CD4-positive, alpha-beta T cell treated with Interleukin-15 for 1 hour (primary cell): ENCODE measurements around the gene TUBG2.
"Not testable (repeated sequence)": the region's sequence is repeated elsewhere in the genome, so short reads cannot be mapped to it uniquely, and the experiment has no call there.

Experiments
- DNase-seq: peaks from one replicate; pipeline ENCODE4 v3.0.0-alpha.2; 2020

Gene TUBG2

GRCh38 chr17:42659079-42659931 is at the start of gene TUBG2:
Gene TUBG2, plus strand, starts transcription at chr17:42659284. Its CDS starts 220 bp downstream, at chr17:42659504.
- DNase-seq: peak; percentile 71

DNA sequence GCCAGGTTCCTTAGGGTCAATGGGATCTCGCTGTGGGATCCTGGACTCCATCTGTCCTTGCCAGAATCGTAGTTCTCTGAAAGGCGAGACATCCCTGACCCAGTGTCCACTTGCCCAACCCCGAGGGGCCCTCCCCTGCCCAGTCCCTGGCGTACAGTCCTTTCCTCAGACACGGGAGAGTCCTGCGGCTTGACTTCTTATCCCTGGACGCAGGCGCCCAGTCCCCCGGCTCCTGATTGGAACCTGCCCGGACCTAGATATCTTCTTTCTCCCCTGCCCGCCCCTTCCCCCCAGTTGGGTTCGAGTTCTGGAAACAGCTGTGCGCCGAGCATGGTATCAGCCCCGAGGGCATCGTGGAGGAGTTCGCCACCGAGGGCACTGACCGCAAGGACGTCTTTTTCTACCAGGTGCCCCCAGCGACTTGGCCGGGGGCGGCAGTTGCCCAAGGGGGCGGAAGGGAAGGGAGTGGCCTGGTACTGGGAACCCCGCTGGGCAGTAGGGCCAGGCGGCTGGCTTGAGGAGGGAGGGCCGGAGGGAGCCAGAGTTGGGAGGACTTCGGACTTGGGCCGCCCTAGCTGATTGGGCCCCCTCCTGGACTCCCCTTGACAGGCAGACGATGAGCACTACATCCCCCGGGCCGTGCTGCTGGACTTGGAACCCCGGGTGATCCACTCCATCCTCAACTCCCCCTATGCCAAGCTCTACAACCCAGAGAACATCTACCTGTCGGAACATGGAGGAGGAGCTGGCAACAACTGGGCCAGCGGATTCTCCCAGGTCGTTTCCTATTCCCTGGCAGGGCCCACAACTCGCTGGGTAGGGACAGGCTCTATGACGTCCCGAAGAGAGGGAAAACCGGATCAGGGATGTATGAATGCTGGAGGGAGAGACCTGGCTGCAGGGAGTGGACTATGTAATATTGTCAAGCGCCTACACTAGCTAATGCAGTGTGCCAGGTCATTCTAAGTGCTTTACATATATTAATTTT is 49.0 kb upstream of the TUBG2 start:
- DNase-seq: not testable (repeated sequence)

- no peak for DNase-seq
These were observed 47.1 kb upstream of the TUBG2 start for GRCh38 chr17:42612013-42612412.

GRCh38 chr17:42613699-42614295 is 45.3 kb upstream of the TUBG2 start:
- no peak for DNase-seq

DNA sequence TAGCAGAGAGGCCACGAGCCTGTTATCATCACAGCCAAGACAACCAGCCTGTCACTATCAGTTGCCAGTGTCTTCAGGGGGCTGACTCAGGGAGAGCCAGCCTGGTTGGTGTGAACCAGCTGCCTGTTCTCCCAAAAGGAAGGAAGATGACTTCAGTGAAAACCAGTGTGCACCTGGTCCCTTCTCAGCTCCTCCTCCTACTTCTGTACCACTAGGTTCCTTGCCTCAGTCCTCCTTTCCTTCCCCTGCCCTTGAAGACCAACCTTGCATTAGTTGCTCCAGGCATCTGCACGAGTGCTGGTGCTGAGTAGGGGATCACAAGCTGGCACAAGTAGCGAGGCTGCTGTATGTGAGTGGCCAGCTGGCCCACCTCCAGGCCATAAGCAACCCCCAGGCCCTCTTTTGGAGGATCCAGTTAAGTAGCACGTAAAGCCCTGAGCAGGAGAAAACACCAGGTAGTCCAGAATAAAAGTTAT is 41.1 kb upstream of the TUBG2 start:
- no peak for DNase-seq

GRCh38 chr17:42618442-42619150 is 40.5 kb upstream of the TUBG2 start:
- DNase-seq: peak; percentile 18

GRCh38 chr17:42621987-42622386 is 37.1 kb upstream of the TUBG2 start:
- DNase-seq: not testable (repeated sequence)

DNA sequence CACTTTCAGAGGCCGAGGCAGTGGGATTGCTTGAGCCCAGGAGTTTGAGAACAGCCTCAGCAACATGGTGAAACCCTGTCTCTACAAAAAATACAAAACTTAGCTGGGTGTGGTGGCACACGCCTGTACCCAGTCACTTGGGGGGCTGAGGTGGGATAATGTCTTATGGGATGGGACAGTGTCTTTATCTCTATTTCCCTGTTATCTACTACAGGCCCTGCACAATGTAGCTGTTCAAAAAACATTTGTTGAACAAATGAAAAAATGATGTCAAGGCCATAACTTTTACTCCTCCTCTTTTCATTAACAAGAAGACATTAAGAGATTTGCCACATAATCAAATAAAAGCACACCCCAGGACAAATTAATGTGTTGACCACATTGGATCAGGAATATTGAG is 35.8 kb upstream of the TUBG2 start:
- DNase-seq: no peak

DNA sequence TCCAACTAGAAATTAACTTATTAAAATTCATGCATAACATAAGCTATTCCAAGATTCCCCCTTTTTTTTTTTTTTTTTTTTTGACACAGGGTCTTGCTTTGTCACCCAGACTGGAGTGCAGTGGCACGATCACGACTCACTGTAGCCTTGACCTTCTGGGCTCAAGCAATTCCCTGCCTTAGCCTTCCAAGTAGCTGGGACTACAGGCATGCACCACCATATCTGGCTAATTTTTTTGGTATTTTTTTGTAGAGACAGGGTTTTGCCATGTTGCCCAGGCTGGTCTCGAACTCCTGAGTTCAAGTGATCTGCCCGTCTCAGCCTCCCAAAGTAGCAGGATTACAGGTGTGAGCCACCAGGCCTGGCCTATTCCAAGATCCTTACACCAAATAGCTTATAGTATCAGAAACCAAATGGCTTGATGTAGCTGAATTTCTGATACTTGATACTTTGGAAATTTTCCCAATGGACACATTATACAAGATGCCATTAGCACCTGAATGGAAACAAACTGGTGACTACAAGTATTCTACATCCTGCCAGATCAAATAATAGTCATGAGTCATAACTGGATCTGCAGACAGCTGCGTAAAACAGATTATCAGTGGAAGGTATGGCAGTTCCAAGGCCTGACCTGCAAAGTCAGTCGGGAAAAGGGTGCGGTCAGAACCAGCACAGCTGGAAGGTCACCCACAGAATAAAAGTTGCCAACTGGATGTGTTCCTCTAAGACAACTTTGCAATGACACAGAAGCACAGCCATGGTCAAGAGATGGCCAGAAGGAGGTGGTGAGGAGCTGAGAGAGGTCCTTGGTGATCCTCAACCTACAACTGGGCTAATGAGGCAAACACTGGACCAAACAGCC is 35.1 kb upstream of the TUBG2 start:
- DNase-seq: no peak

DNA sequence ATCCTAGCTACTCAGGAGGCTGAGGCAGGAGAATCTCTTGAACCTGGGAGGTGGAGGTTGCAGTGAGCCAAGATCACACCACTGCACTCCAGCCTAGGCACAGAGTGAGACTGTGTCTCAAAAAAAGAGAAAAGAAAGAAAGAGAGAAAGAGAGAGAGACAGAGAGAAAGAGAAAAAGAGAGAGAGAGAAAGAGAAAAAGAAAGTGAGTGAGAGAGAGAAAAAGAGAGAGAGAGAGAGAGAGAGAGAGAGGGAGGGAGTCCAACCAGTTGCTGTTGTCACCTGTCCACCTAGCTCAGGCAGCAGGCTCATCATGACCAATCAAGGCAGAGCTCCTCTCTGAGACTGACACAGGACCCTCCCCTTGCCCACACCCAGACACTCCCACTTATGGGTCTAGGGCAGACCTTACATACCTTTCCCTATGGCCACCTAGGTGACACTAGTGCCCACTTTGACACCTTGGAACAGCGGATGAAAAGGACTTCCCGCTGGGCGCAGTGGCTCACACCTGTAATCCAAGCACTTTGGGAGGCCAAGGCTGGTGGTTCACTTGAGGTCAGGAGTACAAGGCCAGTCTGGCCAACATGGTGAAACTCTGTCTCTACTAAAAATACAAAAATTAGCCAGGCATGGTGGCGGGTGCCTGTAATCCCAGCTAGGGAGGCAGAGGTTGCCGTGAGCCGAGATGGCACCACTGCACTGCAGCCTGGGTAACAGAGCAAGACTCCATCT is 31.9 kb upstream of the TUBG2 start:
- DNase-seq: not testable (repeated sequence)

DNA sequence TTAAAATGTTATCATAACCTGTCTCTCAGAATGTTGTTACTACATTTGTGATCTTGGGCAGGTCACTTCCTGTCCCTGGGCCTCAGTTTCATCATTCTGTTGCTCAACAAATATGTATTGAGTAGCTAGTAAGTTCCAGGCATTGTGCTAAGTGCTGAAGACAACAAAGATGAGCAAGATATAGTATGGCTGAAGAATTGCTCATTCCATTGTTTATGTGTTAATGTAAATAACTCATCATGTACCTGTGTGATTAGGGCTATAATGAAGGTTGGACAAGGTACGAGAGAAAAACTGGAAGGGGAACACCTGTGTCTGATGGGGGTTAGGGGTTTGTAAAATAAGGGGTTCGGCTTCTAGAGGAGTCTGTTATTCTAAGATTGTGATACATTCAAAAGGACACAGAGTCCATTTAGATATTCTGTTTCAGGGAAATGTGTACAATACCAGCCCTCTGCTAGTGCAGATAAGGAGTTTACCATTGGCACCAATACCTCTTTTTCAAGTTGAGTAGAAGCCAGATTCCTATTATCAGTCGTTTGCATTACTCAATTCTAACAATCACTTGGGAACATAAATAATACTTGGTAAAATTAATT is 29.6 kb upstream of the TUBG2 start:
- DNase-seq: no peak

- no peak for DNase-seq
These were observed 26.1 kb upstream of the TUBG2 start for GRCh38 chr17:42632949-42633444.

DNA sequence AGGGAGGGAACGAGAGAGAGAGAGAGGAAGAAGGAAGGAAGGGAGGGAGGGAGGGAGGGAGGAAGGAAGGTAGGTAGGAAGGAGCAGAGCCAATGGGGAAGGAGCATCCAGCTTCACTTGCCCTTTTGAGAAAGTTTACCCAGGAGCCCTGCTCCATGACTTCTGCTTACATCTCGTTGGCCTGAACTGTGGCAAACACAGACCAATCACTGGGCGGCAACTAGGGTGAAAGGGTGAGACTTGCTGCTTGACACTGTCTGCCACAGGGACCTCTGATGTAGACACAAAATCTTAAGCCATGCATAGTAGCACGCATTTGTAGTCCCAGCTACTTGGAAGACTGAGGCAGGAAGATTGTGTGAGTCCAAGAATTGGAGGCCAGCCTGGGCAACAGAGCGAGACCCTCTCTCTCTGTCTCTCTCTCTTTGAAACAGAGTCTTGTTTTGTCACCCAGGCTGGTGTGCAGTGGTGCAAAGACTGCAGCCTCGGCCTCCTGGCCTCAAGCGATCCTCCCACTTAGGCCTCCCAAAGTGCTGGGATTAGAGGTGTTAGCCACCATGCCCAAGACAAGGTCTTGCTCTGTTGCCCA is 19.5 kb upstream of the TUBG2 start:
- no peak for DNase-seq

DNA sequence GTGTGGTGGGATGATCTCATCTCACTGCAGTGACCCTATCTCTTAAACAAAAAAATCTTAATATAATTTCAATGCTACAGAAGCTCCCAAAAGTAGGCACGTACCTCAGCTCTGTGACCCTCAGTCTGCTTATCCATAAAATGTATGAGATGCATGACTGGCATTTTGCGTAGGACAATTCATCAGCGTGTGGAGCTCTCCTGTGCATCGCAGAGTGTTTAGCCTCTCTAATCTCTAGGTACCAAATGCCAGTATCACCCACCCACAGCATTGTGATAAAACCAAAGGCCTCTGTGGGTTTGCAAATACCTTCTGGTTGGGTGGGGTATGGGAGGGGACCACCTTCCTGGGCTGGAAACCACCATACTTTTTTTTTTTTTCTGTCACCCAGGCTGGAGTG is 19.0 kb upstream of the TUBG2 start:
- DNase-seq: no peak

DNA sequence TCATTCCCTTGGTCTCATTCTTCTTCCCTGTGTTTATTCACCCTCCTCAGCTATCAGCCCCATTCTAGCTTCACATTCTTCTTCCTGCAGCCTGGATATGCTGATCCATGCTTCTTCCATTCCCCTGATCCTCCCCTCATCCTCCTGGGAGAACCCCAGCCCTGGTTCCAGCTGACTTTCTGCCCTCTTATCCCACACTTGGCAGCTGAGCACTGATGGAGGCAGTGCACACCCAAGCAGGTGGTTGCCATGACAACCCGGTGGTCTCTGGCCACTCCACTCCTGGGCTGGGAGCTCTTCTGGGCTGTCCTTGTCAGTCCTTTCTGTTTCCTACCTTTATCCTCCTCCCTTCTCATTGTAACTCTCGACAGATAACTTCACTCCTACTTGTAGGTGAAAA is 16.7 kb upstream of the TUBG2 start:
- DNase-seq: no peak

DNA sequence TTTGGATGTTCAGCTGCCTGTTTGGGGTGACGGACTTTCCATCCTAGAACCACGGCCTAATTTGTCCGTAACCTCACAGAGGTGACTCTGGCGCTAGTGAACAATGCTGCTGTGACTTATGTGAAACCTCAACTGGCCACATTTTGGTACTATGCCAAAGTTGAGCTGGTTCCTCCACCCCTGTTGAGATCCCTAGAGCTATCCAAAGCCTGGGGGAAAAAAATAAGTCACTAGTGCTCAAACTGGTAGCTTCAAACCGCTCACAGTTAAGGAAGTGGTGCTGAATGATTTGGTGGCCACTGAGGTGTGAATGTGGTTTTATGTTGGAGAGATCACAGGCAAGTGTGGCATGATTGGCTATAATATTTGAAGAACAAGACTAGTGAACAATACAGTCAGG is 11.3 kb upstream of the TUBG2 start:
- DNase-seq: no peak

GRCh38 chr17:42651392-42651791 is 7.7 kb upstream of the TUBG2 start:
- DNase-seq: no peak

GRCh38 chr17:42653179-42654124 is 5.6 kb upstream of the TUBG2 start:
- no peak for DNase-seq
